ENCODE measurements around the gene SPDEF.

SPDEF gene

DNA sequence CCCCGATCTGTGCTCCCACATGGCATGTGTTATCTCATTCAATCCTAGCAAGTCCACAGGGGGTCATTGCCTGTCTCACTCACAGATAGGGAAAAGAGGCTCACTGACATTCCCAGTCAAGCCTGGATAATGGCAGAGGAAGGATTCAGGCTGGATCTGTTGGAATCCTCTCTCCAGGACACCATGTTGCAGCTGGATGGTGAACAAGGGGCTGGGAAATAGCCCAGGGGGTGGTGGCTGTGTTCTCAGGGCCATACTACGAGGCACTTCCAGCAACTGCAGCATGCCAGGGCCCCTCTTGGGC is 5.0 kb upstream of the SPDEF start:
- no peak for DNase-seq

DNA sequence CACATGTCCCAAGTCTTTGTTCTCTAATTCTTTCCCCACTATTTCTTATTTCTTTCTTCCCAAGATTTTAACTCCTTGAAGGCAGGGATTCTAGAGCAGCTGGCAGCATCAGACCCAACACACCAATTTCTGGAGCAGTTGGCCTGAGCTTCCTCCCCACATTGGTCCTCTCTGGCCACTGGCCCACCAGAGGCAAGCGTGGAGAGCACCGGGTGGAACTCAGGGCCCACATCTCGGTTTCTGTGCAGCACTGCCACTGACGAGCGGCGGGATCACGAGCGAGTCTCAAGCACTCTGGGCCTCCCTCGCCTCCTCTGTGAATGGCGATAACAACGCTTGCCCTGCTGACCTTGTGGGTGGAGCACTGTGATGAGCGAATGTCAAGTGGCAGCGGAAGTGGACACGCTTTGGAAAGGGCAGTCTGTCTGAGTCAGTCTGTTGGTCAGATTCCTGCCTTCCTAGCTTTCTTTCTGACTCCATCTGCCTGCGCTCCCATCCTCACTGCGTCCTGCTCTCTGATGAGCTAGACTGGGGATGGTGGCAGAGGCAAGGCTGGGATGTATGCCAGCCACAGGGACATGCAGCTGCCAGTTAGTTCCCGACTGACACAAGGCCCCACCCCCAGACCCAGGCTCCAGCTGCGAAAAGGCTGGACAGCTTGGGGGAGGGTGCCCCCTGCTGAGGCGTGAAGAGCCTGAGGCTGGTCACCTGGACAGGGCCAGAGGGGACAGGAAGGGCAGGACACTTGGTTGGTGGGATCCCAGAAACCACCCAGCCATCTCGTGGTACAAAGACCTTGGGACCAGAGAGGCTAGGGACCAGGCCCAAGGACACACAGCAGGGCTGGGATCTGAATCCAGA is 4.5 kb upstream of the SPDEF start:
- DNase-seq = no peak

DNA sequence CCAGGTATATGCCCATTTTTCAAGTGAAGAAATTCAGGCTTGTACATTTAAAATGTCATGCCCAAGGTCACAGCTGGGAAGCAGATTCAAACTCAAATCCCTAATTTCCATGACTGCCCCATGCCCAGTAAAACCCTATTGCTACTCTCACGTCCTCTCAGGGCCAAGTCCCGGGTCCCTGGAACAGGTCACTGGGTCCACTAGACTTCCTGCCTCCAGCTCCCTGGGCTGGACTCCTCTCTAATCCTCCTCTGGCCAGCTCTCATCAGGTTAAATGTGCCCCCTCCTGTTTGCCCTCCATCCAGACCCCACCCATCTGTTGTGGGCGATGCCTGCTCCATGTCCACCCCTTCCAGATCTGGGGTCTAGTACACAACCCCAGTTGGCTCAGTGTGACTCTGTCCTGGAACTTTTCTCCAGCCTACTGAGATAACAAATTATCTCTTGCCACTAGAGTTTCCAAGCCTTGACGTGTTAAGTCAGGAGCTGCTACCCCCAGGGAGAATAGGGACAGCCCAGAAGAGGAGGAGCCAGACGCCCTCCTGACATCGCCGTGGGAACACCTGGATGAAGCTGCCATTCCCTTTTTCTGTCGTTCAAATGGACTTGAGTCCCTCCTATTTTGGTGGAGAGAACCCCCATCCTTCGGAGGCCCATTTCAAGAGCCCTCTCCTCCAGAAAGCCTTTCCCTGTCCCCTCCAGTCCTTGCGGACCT is 3.7 kb upstream of the SPDEF start:
- DNase-seq = no peak

DNA sequence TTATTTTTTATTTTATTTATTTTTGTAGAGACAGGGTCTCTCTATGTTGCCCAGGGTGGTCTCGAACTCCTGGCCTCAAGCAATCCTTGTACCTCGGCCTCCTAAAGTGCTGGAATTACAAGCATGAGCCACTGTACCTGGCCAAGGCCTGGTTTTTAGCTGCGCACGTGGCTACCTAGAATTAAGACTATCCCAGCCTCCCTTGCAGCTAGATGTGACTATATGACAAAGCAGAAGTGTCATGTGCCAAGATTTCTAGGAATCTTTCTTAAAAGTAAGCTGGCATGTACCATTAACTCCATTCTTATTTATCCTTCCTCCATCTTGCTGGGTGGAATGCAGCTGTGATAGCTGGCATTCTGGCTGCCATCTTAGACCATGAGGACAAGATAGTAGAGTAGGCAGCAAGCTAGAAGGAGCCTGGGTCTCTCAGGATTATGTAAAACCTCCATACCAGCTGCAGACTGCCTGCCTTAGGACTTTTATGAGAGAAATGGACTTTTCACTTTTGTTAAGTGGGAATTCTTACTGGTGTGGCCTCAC is 2.1 kb upstream of the SPDEF start:
- DNase-seq = no peak

DNA sequence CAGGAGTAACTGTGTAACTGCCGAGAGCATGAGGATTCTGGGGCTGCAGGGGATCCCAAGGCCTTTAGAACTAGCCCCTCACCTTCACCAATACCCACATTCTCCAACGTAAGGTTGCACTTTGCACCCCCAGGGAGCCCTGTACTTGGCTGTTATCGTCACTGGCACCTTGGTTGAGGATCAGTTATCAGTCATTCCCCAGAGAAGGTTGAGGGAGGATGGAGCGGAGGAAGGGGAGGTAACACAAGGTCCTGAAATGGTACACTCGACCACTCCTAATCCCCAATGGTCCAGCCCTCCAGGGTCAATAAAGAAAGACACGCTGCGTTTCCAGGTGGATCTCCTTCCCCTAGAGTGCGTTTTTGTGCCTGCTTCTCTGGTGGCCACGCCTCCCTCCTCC is 1.1 kb upstream of the SPDEF start:
- DNase-seq = no peak

DNA sequence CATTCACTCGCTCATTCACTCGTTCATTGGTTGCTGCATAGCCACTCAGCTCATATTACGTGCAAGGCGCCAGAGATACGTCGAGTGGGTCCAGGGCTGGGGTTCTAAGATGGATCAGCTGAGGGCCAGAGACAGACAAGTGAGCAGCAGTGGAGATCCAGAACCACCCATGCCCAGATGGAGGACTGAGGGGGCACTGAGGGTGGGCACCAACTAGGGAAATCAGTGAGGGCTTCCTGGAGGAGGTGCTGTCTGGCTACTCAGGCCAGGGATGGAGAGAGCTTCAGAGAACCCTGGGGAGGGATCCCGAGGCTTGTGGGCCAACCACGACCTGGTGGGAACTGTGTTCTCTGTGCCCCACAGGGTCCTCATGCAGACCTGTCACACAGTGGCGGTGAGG is 364 bp upstream of the SPDEF start:
- no peak for DNase-seq

DNA sequence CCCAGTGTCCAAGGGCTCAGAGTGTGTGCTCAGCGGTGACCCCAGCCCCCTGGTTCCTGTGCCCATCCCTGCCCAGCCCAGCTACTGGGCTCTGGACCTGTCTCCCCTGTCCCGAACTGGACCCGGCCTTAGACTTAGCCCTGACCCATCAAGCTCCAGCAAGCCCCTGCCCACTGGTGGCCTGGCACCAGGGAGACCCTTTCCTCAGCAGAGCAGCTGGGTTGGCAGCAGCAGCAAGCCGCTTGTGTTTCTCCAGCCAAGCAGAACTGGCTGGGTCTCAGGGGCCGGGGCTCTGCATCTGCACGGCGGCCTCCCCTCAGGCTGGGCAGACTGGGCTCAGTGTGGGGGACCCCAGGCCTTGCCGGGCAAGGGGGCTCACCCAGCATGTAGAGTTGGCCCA is 801 bp downstream of the SPDEF start:
- no peak for DNase-seq

DNA sequence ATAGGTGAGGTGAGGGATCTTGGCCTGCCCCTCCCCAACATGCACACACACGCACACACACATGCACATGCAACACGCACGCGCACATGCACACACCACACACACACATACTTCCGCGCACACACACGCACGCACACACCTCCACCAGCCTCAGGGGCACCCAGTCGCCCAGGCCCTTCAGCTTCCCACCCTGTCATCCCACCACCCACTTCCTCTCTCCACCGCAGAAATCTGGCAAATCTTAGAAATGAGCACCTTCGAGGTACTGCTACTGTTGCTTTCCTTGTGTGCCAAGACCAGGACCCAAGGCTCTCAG is 1.2 kb downstream of the SPDEF start:
- DNase-seq = no peak

DNA sequence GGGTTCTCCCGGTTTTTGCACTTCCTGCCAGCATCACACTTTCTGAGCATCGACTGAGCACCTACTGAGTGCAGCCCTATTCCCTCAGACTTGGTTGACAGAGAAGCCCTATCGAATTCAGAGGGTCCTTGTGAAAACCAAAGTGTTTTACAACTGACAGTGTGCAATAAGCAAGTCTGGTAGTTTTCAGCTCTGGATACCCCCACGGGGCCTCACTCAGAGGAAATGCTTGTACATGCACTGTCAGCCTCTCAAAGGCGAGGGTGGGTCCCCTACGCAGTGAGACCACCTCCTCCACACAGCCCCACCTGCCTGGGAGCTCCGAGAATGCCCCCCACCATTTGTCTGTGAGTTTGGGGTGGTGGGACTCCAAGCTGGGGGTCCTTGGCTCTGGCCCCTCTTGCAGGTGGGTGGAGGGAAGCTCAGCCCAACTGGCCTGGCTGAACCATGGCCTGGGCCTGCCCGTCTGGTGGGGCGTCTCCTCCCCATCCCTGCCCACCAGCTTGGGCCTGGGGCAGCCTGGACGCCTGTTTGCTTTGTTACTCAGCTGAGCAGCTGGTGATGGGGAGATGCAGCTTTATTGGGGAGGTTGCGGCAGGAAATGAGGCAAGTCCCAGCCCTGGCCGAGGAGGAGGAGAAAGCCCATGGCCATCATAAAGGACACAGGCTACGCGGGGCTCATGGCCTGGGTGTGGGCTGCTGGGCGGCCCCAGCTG is 1.7 kb downstream of the SPDEF start:
- no peak for DNase-seq

DNA sequence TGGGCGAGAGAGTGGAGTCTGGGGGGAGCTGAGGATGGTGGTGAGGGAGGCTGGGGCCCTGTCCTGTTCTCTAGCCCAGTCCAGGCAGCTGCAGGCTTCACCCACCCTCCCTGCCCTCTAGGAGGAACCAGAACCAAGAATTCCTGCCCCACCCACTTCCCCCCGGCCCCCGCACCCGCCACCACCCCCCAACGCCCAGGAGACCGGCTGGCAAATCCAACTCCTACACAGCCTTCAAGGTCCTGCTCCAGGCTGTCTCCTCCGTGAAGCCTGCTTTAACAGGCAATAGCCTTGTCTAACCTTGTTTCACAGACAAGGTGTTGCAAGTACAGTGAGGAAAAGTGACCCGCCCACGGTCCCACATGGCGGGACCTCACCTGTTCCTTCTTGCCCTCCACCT is 2.4 kb downstream of the SPDEF start:
- DNase-seq = no peak

DNA sequence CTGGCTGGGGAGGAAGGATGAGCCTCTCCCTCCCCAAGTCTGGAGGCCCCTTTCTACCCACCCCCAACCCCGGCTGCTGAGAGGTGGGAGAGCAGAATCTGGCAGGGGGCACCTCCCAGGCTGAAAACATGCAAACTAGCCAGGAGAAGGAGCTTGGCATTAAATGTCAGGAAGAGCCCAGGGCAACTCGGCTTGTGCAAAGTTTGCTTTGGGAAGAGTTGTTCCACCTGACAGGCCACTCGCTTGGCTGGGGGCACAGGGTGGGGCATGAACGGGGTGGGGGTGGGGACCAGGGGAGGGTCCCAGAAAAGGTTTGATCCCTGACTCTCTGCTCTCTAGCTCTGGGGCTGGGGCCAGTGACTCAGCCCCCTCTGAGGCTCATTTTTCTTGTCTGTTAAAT is 3.0 kb downstream of the SPDEF start:
- no peak for DNase-seq

DNA sequence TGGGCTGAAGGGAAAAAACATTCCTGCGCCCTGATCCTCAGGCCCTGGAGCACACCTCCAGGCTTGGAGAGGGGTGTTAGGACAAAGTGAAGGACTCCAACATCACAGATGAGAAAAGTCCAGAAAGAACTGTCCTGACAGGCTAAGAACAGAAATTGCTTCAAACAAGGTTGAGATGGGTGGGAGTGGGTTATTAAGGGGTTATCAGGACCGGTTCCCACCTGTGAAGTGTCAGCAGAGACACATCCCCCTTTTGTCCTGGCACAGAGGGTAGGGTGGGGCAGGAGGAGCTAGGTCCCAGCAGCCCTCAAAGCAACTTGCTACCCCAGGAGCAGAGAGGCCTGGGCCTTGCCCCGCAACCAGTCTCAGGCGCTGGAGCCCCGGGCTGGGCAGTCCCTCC is 3.5 kb downstream of the SPDEF start:
- no peak for DNase-seq

DNA sequence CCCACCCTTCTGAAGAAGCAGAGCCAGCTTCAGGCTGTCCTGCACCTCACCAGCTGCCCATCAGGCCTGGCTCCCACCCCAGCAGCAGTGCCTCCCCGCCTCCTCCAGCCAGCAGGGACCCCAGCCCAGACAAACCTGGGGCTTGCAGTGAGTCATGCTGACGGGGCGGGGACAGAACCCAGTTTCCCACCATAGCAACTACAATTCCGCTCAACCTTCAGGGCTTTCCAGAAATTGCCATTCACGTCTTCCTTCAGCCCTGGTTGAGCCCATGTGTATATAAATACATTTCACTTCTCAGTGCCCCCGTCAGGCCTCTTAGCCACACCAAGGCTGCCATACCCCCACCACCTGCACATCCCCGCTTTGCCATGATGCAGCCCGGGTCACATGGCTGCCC is 4.4 kb downstream of the SPDEF start:
- DNase-seq = no peak

DNA sequence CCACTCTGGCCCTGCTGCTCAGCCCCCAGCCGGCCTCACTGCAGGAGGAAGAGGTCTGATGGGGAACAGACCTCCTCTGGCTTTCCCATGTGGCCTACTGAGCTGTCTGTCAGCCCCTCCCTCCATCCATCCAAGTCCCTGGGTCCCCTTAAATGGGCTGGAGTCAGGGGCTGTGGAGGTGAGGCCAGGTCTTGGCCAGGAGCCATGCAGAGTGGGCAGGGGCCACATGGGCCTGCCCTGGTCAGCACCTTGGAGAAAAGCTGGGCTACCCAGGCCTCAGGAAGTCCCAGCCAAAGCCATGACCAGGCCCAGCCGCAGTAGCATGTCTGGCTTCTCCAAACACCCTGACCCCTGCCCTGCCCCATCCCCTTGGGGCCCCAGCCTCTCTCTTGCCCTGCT is 6.3 kb downstream of the SPDEF start:
- no peak for DNase-seq

DNA sequence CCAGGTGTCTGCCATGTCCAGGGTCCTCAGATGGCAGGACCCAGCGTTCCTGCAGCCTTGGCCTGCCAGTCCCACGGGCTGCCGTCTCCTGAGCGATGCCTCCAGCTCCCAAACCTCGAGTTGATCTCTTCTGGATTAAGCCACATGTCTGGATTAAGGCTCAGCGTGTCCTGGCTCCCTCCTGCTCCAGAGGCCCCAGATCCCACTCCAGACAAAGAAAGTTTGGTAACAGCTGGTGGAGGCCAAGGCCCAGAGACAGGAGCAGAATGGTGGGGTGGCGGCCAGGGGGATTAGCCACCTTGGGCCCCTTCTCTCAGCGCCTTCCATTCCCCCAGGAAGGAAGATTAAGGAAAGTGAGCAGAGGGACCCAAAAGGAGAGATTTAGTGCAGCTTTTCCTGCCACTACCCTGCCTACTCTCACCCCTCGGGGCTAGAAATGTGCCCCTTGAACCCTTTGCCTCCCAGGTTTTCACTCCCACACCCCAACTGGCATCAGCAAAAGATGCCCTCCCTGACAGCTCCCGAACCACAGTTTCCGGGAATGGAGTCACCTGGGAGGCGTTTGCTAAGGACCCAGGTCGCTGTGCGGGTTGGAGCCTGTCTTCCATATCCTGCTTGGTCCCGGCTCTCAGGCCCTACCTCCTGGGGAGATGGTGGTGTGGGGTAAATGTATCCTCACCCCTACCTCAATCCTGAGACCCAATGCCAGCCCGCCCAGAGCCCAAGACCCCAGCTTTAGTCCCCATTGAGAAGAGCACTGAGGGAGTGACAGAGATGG is 6.9 kb downstream of the SPDEF start:
- no peak for DNase-seq

DNA sequence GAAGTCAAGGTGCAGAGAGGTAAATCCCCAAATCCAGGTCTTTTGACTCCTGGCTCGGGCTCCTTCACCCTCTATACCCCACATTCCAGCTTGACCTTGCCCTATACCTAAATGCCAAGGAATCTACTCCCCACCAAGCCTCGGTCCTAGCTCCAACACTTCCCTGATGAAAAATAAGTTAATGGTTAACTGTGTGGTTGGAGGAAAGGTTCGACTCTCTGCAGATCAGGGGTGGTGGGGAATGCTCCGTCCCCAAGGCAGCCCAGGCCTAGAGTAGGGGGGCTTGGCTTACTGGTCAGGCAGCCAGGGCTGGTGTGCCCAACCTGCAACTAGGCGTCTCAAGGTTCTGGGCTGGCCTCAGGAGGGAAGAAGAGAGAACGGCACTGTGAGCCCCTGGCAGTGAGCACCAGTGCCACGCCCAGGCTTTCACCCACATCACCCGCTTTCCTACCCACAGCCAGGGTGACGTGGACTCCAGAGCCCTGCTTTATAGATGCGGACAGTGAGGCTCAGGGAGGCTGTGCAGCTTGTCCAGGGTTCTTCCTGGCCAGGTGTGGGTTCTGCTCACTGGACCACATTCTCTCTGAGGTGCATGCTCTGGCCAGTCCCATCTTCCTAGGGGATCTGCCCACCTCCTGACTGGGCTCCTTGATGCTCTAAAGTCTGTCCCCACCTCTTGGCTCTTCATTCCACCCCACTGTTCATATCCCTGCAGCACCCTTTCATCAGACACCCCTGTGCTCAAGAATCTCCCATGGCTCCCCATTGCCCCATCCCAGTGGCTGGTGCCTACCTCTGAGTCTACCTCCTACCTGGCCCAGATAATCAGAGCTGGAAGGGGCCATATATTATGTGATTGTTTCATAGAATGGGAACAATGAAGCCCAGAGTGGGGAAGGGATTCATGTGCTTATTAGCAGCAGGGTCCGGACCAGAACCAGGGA is 8.2 kb downstream of the SPDEF start:
- no peak for DNase-seq

DNA sequence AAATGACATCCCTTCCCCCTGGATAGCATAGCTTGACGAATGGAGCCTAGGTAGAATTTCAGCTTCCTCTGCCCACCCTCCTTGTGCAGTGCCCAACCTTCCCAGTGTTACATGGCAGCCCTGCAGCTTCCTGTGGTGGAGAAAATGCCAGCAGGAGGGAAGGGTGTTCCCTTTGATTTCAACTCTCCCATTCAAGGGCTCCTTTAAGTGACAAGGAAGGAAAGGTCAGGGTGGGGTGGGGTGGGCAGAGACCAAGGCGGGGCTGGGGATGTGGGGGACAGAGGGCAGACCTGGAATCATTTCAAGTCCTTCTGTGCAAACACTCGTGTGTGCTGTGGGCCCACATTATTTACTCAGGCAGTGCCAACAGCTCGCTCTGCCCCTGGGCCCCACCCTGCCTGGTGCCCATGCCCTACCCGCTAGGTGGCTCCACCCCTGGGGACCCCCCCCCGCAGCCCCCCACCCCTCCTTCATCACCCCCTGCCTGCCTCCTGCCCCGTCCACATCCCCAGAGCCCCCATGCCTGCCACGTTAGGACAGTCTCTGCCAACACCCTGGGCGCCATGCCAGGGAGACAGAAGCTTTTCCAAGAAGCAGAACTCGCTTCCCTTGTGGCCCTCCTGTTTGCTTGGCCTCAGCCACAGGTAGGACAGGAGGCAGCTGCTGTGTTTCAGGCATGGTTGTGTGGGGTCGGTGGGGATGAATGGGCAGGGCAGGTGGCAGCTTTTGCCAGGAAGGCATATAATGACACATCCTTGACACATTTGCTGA is 9.4 kb downstream of the SPDEF start:
- DNase-seq = no peak

DNA sequence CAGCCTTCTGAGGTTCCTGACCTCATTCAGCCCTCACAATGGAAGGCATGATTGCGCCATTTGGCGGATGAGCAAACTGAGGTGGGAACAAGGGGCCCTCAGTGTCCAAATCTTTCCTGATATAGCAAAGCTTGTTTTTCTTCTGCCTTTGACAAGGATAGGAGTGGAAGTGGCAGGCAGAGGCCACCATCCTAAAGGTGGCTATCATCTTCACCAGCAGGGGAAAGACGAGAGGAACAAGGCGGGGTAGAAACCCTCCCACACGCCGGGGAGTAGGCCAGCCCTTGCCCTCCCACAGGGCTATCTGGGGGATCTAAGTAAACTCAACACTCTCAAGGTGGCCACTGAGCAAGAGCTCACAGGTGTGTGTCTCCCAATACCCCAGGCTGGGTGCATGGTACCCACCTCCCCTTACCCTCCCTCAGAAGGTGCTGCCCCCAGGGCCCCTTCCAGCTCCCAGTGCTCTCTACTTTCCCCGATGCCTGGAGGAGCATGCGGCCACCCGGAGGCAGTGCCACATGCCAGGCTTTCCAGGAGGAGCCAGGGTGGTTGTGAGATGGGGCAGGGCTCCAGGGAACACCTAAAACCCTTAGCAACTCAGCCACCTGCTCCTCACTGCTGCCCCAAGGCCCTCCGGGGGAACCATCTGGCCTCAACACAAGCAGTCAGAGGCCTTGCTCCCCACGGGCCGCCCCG is 11.2 kb downstream of the SPDEF start:
- DNase-seq = no peak

DNA sequence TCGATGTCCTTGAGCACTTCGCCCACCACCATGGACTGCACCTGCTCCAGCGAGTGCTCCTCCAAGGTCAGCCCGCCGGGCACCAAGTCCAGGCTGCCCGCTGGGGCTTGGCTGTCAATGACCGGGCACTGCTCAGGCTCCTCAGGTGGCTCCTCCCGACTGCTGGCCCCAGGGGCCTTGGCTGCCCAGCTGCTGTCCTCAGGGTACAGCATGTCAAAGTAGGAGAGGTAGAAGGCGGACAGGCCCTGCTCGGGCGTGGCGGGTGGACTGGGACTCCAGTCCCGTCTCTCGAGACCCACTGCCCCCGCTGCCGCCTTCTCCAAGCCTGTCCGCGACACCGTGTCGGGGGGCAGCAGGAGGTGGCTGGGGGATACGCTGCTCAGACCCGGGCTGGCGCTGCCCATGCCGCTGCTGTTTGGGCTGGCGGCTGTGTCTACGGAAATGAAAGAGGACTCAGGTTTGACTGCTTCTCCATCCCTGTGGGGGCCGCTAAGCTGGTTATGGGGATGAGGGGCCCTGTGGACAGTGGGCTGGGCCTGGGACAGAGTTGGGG is 12.0 kb downstream of the SPDEF start:
- DNase-seq = no peak

DNA sequence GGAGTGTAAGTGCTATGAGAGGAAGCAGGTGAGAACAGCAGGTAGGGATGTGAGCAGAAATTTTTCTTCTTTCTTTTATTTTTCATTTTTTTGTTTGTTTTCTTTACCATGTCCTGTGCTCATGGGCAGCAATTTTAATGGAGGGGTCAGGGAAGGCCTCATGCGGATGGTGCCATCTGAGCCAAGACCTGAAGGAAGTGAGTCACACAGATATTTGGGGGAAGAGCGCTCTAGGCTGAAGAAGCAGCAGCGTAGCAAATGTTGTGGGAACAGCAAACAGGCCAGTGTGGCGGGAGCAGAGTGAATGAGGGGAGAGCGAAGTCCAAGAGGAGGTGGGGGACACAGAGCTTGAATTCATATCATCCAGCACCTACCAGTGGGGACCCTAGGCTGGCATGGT is 12.7 kb downstream of the SPDEF start:
- DNase-seq = peak; percentile 14 to 15
